IPS DF 4.7 (cell line): ENCODE results near the gene SNRK.

Experiments used
- DNase-seq: peaks from one replicate; pipeline ENCODE4 v3.0.0-alpha.2; 2013; ENCODE audit warnings: low spot score; ENCODE audit errors: extremely low read depth

The SNRK gene

GRCh38 chr3:43371494-43371893 lies 85.2 kb downstream of the SNRK start:
- no peak for DNase-seq

GRCh38 chr3:43372007-43372740 lies 85.8 kb downstream of the SNRK start:
- no peak for DNase-seq

GRCh38 chr3:43372809-43373559 lies 86.6 kb downstream of the SNRK start:
- DNase-seq = peak; percentile 28

- DNase-seq = no peak
These were observed 87.2 kb downstream of the SNRK start for GRCh38 chr3:43373560-43373928.

GRCh38 chr3:43378066-43378935 lies 92.0 kb downstream of the SNRK start:
- no peak for DNase-seq

- no peak for DNase-seq
These were observed 93.0 kb downstream of the SNRK start for GRCh38 chr3:43379343-43379742.

- DNase-seq = no peak
These were observed 101.8 kb downstream of the SNRK start for GRCh38 chr3:43388175-43388574.

GRCh38 chr3:43388915-43389314 lies 102.6 kb downstream of the SNRK start:
- DNase-seq = no peak

GRCh38 chr3:43389388-43390254 lies 103.3 kb downstream of the SNRK start:
- DNase-seq = no peak

GRCh38 chr3:43390255-43390588 lies 103.9 kb downstream of the SNRK start:
- DNase-seq = no peak

GRCh38 chr3:43391621-43392020 lies 105.3 kb downstream of the SNRK start:
- no peak for DNase-seq

GRCh38 chr3:43394041-43394554 lies 107.8 kb downstream of the SNRK start:
- no peak for DNase-seq

GRCh38 chr3:43399034-43399433 lies 112.7 kb downstream of the SNRK start:
- DNase-seq = no peak

GRCh38 chr3:43400167-43400566 lies 113.8 kb downstream of the SNRK start:
- DNase-seq = no peak
